ENCODE results near the gene ERICH2.
A peak's percentile ranks its signal among the peaks of the same experiment; 100 is the strongest.
"Not testable (repeated sequence)": the region's sequence is repeated elsewhere in the genome, so short reads cannot be mapped to it uniquely, and the experiment has no call there.

Gene ERICH2, protein sequence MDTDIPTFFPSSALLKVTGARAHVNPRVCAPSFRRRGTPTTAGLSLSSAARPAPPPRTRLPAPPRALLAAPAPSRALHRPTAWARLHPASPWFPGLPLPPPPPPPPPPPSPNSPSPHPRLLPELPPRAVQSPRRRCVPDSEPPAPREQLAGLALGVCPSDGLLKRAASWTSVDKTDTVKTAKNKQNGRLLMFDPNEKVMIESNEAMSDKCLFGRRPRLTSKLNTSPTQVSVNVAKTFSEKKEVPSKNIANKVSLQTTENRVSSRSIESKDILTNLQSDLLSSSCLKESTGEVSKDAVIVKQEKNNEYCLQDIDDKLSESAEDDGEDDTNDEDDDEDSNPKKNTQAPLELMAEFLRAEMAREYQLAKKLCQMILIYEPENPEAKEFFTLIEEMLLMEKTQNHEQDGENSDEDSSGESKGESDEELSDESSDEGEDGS

GRCh38 chr2:170770008-170770605 is at the start of gene ERICH2:
Gene ERICH2, plus strand, starts transcription at chr2:170770378. Its CDS starts 304 bp downstream, at chr2:170770682.
- peak; percentile 48 for DNase-seq

- DNase-seq, result no peak
Observed at GRCh38 chr2:170721678-170722077, 48.5 kb upstream of the ERICH2 start.

DNA sequence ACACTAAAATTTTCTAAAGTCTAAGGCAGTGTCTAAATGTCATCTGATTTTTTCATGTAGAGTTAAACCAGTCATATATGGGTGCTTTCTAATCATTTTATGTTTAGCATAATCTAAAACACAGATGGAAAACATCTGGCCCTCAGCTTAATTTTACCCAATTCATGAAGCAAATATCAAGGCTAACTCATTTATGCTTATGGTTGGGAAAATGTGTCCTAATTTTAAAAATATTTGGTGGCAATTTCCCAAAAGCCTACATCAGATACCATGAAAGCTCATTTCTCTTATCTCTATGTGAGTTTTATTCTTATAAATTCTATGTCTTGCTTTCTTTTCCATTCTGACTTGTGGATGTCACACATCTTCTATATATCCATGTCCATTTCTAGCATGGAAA is 47.9 kb upstream of the ERICH2 start:
- DNase-seq, result no peak

- DNase-seq, result no peak
Observed at GRCh38 chr2:170723446-170723958, 46.7 kb upstream of the ERICH2 start.

DNA sequence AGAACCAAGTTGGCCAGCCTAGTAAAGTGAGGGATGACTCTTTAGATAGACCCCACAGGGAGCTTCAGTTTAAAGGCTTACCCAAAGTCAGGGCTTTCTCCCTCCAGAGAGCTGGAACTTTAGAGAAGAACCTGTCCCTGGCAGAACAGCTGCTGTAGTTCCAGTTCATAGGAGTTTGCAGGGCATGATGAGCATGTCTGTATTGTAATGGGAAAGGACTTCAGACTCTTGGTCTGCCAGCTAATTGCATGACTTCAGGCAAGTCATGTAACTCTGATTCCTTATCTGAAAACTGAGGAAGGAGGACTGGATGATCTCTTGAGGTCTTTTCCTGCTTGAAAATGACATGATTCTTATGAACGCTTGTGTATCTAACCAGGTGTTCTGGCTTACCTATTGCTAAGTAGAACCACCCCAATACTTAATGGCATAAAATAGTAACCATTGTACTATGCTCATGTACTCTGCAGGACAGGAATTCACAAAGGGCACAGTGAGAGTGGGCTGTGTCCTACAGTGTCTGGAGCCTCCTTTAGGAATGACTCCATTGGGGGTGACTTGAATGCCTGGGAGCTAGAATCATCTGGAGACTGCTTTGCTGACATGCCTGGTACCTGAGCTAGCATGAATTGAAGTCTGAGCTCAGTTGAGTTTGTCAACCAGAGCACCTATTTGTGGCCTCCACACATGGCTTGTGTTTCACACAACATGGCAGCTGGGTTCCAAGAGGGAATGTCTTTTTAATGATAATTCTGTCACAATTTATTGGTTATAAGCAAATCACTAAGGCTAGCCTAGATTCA is 36.2 kb upstream of the ERICH2 start:
- no peak for DNase-seq

GRCh38 chr2:170734601-170735000 is 35.6 kb upstream of the ERICH2 start:
- not testable (repeated sequence) for DNase-seq

GRCh38 chr2:170736628-170737027 is 33.5 kb upstream of the ERICH2 start:
- no peak for DNase-seq

- DNase-seq, result no peak
Observed at GRCh38 chr2:170737406-170737805, 32.8 kb upstream of the ERICH2 start.

GRCh38 chr2:170737821-170738220 is 32.4 kb upstream of the ERICH2 start:
- no peak for DNase-seq

GRCh38 chr2:170739048-170739447 is 31.1 kb upstream of the ERICH2 start:
- no peak for DNase-seq

DNA sequence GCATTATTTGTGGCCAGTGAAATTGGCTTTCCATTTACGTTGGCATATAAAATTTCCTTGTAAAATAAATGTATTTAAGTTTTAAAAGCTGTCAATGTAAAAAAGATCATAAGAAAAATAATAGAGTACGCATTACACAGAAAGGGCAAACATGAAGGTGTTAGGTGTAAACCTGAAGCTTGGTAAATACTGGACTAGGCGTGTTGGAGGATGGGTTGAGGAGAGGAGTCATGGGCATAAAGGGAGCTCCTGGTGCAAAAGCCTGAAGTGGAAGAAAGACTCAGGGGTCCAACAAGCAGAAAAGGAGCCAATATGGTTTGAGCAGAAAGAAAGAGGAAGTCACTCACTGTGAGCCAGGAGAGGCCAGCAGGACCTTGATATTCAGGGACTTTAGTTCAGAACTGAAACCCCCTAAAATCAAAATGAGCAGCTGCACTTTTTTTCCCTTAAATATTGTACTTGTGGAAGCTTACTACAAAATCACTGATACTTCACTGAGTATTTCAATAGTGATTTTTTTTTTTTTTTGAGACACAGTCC is 30.6 kb upstream of the ERICH2 start:
- DNase-seq, result no peak

- no peak for DNase-seq
Observed at GRCh38 chr2:170740660-170741059, 29.5 kb upstream of the ERICH2 start.

DNA sequence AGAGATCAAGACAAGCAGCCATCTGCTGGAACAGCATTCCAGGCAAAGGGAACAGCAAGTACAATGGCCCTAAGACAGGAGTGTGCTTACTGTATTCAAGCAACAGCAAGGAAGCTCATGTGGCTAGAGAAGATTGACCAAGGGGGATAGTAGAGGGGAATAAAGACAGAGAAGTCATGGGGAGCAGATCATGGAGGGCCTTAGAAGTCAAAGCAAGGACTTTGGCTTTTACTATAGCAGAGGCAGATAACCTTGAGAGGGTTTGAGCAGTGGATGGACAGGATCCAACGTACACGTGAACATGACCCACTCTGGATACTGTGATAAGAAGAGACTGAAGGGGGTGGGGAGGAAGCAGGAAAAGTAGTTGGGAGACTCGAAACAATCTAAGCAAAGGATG is 28.2 kb upstream of the ERICH2 start:
- DNase-seq, result no peak

GRCh38 chr2:170742896-170743529 is 27.2 kb upstream of the ERICH2 start:
- DNase-seq, result no peak

GRCh38 chr2:170743530-170744239 is 26.5 kb upstream of the ERICH2 start:
- DNase-seq, result no peak

GRCh38 chr2:170744248-170745002 is 25.8 kb upstream of the ERICH2 start:
- no peak for DNase-seq

GRCh38 chr2:170745305-170745704 is 24.9 kb upstream of the ERICH2 start:
- DNase-seq, result no peak

GRCh38 chr2:170747921-170748320 is 22.3 kb upstream of the ERICH2 start:
- no peak for DNase-seq

DNA sequence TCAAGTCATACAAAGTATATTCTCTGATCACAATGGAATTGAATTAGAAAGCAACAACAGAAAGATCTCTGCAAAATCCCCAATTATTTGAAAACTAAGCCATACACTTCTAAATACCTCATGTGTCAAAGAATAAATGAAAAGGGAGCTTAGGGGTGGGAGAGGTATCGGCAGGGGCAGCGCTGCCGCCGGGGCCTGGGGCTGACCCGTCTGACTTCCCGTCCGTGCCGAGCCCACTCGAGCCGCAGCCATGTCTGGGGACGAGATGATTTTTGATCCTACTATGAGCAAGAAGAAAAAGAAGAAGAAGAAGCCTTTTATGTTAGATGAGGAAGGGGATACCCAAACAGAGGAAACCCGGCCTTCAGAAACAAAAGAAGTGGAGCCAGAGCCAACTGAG is 18.6 kb upstream of the ERICH2 start:
- not testable (repeated sequence) for DNase-seq

GRCh38 chr2:170761572-170761971 is 8.6 kb upstream of the ERICH2 start:
- no peak for DNase-seq

GRCh38 chr2:170762760-170763159 is 7.4 kb upstream of the ERICH2 start:
- no peak for DNase-seq

All from NCI-H2171 (cell line).